ENCODE data around the gene NTNG1. TPM values are rescaled to one million over a fixed set of nuclear protein-coding genes. Genes with fewer than 3 reads are reported as not detected.

NTNG1 gene
- total and polyA plus RNA-seq, 8 donors, result 5.7 to 28.0 (median 22.3) TPM

- TF ChIP-seq, protein P1, sequence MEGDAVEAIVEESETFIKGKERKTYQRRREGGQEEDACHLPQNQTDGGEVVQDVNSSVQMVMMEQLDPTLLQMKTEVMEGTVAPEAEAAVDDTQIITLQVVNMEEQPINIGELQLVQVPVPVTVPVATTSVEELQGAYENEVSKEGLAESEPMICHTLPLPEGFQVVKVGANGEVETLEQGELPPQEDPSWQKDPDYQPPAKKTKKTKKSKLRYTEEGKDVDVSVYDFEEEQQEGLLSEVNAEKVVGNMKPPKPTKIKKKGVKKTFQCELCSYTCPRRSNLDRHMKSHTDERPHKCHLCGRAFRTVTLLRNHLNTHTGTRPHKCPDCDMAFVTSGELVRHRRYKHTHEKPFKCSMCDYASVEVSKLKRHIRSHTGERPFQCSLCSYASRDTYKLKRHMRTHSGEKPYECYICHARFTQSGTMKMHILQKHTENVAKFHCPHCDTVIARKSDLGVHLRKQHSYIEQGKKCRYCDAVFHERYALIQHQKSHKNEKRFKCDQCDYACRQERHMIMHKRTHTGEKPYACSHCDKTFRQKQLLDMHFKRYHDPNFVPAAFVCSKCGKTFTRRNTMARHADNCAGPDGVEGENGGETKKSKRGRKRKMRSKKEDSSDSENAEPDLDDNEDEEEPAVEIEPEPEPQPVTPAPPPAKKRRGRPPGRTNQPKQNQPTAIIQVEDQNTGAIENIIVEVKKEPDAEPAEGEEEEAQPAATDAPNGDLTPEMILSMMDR (IDR thresholded peaks at IDR 0.05), result no peak
- no peaks in the 10 kb centered on the region for H3K27me3 ChIP-seq
- no peak overlapping the region for H3K4me3 ChIP-seq
- intact Hi-C loops (cut with DNase I), result no loop called here
- H3K36me3 ChIP-seq, result no peaks in the 10 kb centered on the region
- no peaks in the 10 kb centered on the region for H3K4me1 ChIP-seq
- H3K27ac ChIP-seq, result no peak overlapping the region
- H3K9me3 ChIP-seq, result no peaks in the 10 kb centered on the region
- DNase-seq (no peak), ATAC-seq (no peak)
Measured at GRCh38 chr1:107444302-107444701, 303.5 kb downstream of the NTNG1 start.

DNA sequence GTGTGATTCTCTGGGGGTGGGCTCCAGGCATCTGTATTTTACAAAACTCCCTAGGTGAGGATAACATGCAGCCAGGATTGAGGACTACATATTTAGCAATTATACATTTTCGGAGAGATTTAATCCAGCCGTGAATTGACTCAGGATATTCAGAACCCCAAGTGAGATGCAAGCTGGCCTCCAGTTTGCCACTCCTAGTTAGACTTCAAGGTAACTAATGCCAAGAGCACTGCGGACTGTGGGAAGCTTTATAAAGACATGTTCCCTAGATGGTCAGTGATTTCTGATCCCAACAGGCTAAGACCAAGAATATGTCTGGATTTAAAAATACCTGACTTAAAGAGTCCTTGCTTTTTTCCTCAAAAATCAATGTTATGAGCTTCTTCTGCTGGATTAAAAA, 308.5 kb downstream of the NTNG1 start:
- Histone ChIP-seq H3K4me3 (no peak overlapping the region), H3K9me3 (no peaks in the 10 kb centered on the region), H3K27me3 (no peaks in the 10 kb centered on the region), H3K4me1 (no peaks in the 10 kb centered on the region), H3K27ac (no peak overlapping the region), H3K36me3 (no peaks in the 10 kb centered on the region)
- DNase-seq (no peak), ATAC-seq (no peak)
- TF ChIP-seq, protein P1 (IDR thresholded peaks at IDR 0.05), result no peak
- intact Hi-C loops (cut with DNase I), result no loop called here

- no peaks in the 10 kb centered on the region for H3K36me3 ChIP-seq
- no peaks in the 10 kb centered on the region for H3K9me3 ChIP-seq
- TF ChIP-seq, protein P1 (IDR thresholded peaks at IDR 0.05), result no peak
- no peak for ATAC-seq
- H3K4me1 ChIP-seq, result no peaks in the 10 kb centered on the region
- H3K27me3 ChIP-seq, result peaks cover 0 to 7% of the 10 kb centered on the region in 2 donors
- H3K27ac ChIP-seq, result no peak overlapping the region
- H3K4me3 ChIP-seq, result no peak overlapping the region
- no peak for DNase-seq
- intact Hi-C loops (cut with DNase I), result no loop called here
Measured at GRCh38 chr1:107450899-107451664, 310.2 kb downstream of the NTNG1 start.

DNA sequence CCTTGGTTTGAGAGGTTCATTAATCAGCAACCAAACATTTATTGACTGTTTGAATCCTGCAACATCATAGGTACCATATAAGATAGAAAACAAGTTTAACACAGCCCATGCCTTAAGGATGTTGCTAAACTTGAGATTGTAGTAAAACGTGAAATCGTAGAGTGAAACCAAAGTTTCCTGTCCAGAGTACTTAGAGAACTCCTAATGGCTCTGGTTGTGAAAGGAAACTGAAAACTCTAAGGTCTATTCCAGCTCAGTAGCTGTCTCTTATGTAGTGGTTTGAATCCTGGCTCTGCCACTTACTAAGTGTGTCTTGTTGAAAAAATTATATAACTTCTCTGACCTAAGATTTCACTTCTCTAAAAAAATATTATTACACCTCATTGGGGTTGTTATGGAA, 310.9 kb downstream of the NTNG1 start:
- no peak overlapping the region for H3K27ac ChIP-seq
- TF ChIP-seq, protein P1 (IDR thresholded peaks at IDR 0.05), result no peak
- intact Hi-C loops (cut with DNase I), result no loop called here
- H3K4me3 ChIP-seq, result no peak overlapping the region
- DNase-seq, result no peak
- H3K36me3 ChIP-seq, result no peaks in the 10 kb centered on the region
- ATAC-seq, result no peak
- H3K27me3 ChIP-seq, result peaks cover 0 to 7% of the 10 kb centered on the region in 2 donors
- no peaks in the 10 kb centered on the region for H3K9me3 ChIP-seq
- H3K4me1 ChIP-seq, result no peaks in the 10 kb centered on the region

DNA sequence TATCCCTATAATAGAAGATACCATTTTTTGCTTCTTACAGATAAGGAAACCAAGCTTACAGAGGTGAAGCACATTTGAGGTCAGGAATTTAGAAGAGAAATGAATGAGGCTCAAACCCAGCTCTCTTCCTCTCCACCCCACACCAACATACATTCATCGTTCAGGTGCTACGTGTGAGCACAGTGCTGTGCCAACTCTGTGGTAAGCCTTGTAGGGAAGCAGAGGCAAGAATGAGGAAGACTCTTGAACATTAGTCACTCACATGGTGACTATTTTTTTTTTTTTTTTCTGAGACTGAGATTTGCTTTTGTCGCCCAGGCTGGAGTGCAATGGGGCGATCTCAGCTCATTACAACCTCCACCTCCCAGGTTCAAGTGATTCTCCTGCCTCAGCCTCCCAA, 314.0 kb downstream of the NTNG1 start:
- no peak for ATAC-seq
- Histone ChIP-seq H3K4me1 (no peaks in the 10 kb centered on the region), H3K36me3 (no peaks in the 10 kb centered on the region), H3K9me3 (no peaks in the 10 kb centered on the region), H3K27ac (no peak overlapping the region), H3K4me3 (no peak overlapping the region), H3K27me3 (peaks cover 0 to 18% of the 10 kb centered on the region in 2 donors)
- TF ChIP-seq, protein P1 (IDR thresholded peaks at IDR 0.05), result no peak
- intact Hi-C loops (cut with DNase I), result no loop called here
- DNase-seq, result no peak
